Measurements from ENCODE around the gene SHISA5. TPM values are rescaled to one million over a fixed set of nuclear protein-coding genes. Genes with fewer than 3 reads are reported as not detected.
"Not testable (repeated sequence)": the region's sequence is repeated elsewhere in the genome, so short reads cannot be mapped to it uniquely, and the experiment has no call there.

The SHISA5 gene
- total RNA-seq, 1 experiment from 2014 or later = 159 TPM

DNA sequence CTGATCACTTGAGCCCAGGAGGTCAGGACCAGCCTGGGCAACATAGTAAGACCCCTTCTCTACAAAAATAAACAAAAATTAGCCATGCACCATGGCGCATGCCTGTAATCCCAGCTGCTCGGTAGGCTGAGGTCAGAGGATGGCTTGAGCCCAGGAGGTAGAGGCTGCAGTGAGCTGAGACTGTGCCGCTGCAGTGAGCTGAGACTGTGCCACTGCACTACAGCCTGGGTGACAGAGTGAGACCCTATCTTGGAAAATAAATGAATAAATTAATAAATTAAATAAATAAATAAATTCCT lies 10.8 kb downstream of the SHISA5 start:
- ATAC-seq (no peak), DNase-seq (no peak)
- Histone ChIP-seq H3K36me3 (ENCODE audit: low read depth, low read length) (peaks cover 3% of the 10 kb centered on the region; the same call in 1 of the 2 replicates), H3K9me2 (replicated peaks; ENCODE audit: low read length) (no peaks in the 10 kb centered on the region), H3K27me3 (ENCODE audit: low read length) (no peaks in the 10 kb centered on the region), H3K4me3 (ENCODE audit: low read length) (no peak overlapping the region), H3K9ac (ENCODE audit: low read length) (no peak overlapping the region), H3K4me2 (ENCODE audit: low read length) (no peak overlapping the region), H3K4me1 (ENCODE audit: insufficient read depth, low read length) (no peaks in the 10 kb centered on the region), H4K20me1 (ENCODE audit: low read length) (no peaks in the 10 kb centered on the region), H3K27ac (ENCODE audit: low read length) (no peak overlapping the region), H3K79me2 (ENCODE audit: low read length) (no peaks in the 10 kb centered on the region), H2AFZ (ENCODE audit: low read length) (no peak overlapping the region), H3F3A (ENCODE audit: low read length, unreplicated experiment) (no peaks in the 10 kb centered on the region), H3K9me3 (ENCODE audit: low read length) (no peaks in the 10 kb centered on the region)
- BruUV-seq (replicated peaks) = no TSS peak
- intact Hi-C loops (cut with micrococcal nuclease) = no loop called here
- ChIA-PET POLR2A (ENCODE audit: unreplicated experiment) (interaction anchor here (0.6 kb wide), 1 partner anchor 36 kb away, joined by 4 read pairs; no protein-coding TSS in a partner anchor), CTCF (no interaction called here)
- TF ChIP-seq EZH2 (IDR thresholded peaks at IDR 0.05; ENCODE audit: low read length, unreplicated experiment) (no peak), EZH2phosphoT487 (IDR thresholded peaks at IDR 0.05; ENCODE audit: borderline replicate concordance, low read length) (no peak)
- TF ChIP-seq, protein P1, sequence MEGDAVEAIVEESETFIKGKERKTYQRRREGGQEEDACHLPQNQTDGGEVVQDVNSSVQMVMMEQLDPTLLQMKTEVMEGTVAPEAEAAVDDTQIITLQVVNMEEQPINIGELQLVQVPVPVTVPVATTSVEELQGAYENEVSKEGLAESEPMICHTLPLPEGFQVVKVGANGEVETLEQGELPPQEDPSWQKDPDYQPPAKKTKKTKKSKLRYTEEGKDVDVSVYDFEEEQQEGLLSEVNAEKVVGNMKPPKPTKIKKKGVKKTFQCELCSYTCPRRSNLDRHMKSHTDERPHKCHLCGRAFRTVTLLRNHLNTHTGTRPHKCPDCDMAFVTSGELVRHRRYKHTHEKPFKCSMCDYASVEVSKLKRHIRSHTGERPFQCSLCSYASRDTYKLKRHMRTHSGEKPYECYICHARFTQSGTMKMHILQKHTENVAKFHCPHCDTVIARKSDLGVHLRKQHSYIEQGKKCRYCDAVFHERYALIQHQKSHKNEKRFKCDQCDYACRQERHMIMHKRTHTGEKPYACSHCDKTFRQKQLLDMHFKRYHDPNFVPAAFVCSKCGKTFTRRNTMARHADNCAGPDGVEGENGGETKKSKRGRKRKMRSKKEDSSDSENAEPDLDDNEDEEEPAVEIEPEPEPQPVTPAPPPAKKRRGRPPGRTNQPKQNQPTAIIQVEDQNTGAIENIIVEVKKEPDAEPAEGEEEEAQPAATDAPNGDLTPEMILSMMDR (conservative IDR thresholded peaks at IDR 0.05; ENCODE audit: low read depth, low read length) = no peak

GRCh38 chr3:48492461-48493202 lies 11.3 kb downstream of the SHISA5 start:
- Histone ChIP-seq H3K27me3 (ENCODE audit: low read length) (no peaks in the 10 kb centered on the region), H4K20me1 (ENCODE audit: low read length) (no peaks in the 10 kb centered on the region), H2AFZ (ENCODE audit: low read length) (no peak overlapping the region), H3K79me2 (ENCODE audit: low read length) (no peaks in the 10 kb centered on the region), H3K9me2 (replicated peaks; ENCODE audit: low read length) (no peaks in the 10 kb centered on the region), H3K4me2 (ENCODE audit: low read length) (no peak overlapping the region), H3K9ac (ENCODE audit: low read length) (no peak overlapping the region), H3K4me3 (ENCODE audit: low read length) (no peak overlapping the region), H3K27ac (ENCODE audit: low read length) (no peak overlapping the region), H3K36me3 (ENCODE audit: low read depth, low read length) (peaks cover 3% of the 10 kb centered on the region; the same call in 1 of the 2 replicates), H3K9me3 (ENCODE audit: low read length) (no peaks in the 10 kb centered on the region), H3F3A (ENCODE audit: low read length, unreplicated experiment) (no peaks in the 10 kb centered on the region), H3K4me1 (ENCODE audit: insufficient read depth, low read length) (no peaks in the 10 kb centered on the region)
- ATAC-seq = no peak
- CTCF ChIA-PET = no interaction called here
- POLR2A ChIA-PET (ENCODE audit: unreplicated experiment) = interaction anchor here (0.6 kb wide), 1 partner anchor 36 kb away, joined by 4 read pairs; no protein-coding TSS in a partner anchor
- DNase-seq = no peak
- intact Hi-C loops (cut with micrococcal nuclease) = no loop called here
- TF ChIP-seq, protein P1 (conservative IDR thresholded peaks at IDR 0.05; ENCODE audit: low read depth, low read length) = no peak
- TF ChIP-seq EZH2 (IDR thresholded peaks at IDR 0.05; ENCODE audit: low read length, unreplicated experiment) = no peak
- TF ChIP-seq EZH2phosphoT487 (IDR thresholded peaks at IDR 0.05; ENCODE audit: borderline replicate concordance, low read length) = no peak
- no TSS peak for BruUV-seq (replicated peaks)

- POLR2A ChIA-PET (ENCODE audit: unreplicated experiment) = no interaction called here
- BruUV-seq (replicated peaks) = no TSS peak
- CTCF ChIA-PET = no interaction called here
Observed at GRCh38 chr3:48486952-48487351, 17.0 kb downstream of the SHISA5 start.

DNA sequence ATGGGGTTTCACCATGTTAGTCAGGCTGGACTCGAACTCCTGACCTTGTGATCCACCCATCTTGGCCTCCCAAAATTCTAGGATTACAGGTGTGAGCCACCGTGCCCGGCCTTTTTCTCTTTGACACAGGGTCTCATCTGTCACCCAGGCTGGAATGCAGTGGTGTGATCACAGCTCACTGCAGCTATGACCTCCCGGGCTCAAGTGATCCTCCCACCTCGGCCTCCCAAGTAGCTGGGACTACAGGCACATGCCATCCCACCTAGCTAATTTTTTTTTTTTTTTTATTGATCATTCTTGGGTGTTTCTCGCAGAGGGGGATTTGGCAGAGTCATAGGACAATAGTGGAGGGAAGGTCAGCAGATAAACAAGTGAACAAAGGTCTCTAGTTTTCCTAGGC lies 21.2 kb downstream of the SHISA5 start:
- intact Hi-C loops (cut with micrococcal nuclease); ATAC-seq; H3F3A ChIP-seq (ENCODE audit: low read length, unreplicated experiment); H3K79me2 ChIP-seq (ENCODE audit: low read length); CTCF ChIA-PET; H3K27me3 ChIP-seq (ENCODE audit: low read length); BruUV-seq (replicated peaks); H4K20me1 ChIP-seq (ENCODE audit: low read length); H2AFZ ChIP-seq (ENCODE audit: low read length); DNase-seq; H3K9ac ChIP-seq (ENCODE audit: low read length); H3K9me3 ChIP-seq (ENCODE audit: low read length); H3K4me1 ChIP-seq (ENCODE audit: insufficient read depth, low read length); H3K36me3 ChIP-seq (ENCODE audit: low read depth, low read length); POLR2A ChIA-PET (ENCODE audit: unreplicated experiment); H3K27ac ChIP-seq (ENCODE audit: low read length); H3K9me2 ChIP-seq (replicated peaks; ENCODE audit: low read length); H3K4me3 ChIP-seq (ENCODE audit: low read length); H3K4me2 ChIP-seq (ENCODE audit: low read length): not testable (repeated sequence)

More at GRCh38 chr3:48486952-48487351, 17.0 kb downstream of the SHISA5 start:
- no peaks in the 10 kb centered on the region for H3K4me1 ChIP-seq (ENCODE audit: insufficient read depth, low read length)
- ATAC-seq = no peak
- no peaks in the 10 kb centered on the region for H3K79me2 ChIP-seq (ENCODE audit: low read length)
- no peaks in the 10 kb centered on the region for H3K9me2 ChIP-seq (replicated peaks; ENCODE audit: low read length)
- H4K20me1 ChIP-seq (ENCODE audit: low read length) = no peaks in the 10 kb centered on the region
- H3K27me3 ChIP-seq (ENCODE audit: low read length) = no peaks in the 10 kb centered on the region
- H3K9ac ChIP-seq (ENCODE audit: low read length) = no peak overlapping the region
- intact Hi-C loops (cut with micrococcal nuclease) = no loop called here
- H3K9me3 ChIP-seq (ENCODE audit: low read length) = no peaks in the 10 kb centered on the region
- DNase-seq = no peak
- peaks cover 3% of the 10 kb centered on the region; the same call in 1 of the 2 replicates for H3K36me3 ChIP-seq (ENCODE audit: low read depth, low read length)
- no peak overlapping the region for H3K4me2 ChIP-seq (ENCODE audit: low read length)
- H3F3A ChIP-seq (ENCODE audit: low read length, unreplicated experiment) = no peaks in the 10 kb centered on the region
- H3K4me3 ChIP-seq (ENCODE audit: low read length) = no peak overlapping the region
- no peak overlapping the region for H3K27ac ChIP-seq (ENCODE audit: low read length)
- TF ChIP-seq EZH2phosphoT487 (IDR thresholded peaks at IDR 0.05; ENCODE audit: borderline replicate concordance, low read length) (no peak), EZH2 (IDR thresholded peaks at IDR 0.05; ENCODE audit: low read length, unreplicated experiment) (no peak)
- TF ChIP-seq, protein P1 (conservative IDR thresholded peaks at IDR 0.05; ENCODE audit: low read depth, low read length) = no peak
- no peak overlapping the region for H2AFZ ChIP-seq (ENCODE audit: low read length)

Data from PC-3 (cell line).